ENCODE data around the gene APPL1. TPM values are rescaled to one million over a fixed set of nuclear protein-coding genes. Genes with fewer than 3 reads are reported as not detected.

APPL1 gene
- total and polyA plus RNA-seq, 10 of the 15 experiments (the other 5 are each of a cell fraction or from before 2014, with no cell fraction given): 15.0 to 77.6 (median 40.2) TPM

DNA sequence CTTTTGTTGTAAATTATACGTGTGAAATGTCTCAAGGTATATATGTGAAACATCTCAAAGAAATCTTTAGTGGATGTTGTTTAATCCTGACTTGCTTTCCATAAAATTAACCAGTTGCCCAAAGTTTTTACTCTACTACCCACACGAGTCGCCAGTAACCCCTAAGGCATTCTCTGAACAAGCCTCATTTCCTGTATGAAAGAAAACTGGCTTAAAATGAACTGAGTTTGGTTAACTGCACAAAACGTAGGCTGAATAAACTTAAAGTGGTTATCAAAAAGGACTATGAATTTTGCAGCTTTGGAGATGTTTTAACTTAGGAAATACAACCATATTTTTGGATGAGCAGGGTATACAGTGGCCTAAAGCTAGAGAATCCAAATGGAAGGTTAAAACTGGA is 2.7 kb upstream of the APPL1 start:
- POLR2A ChIA-PET: interaction anchor here (1.4 to 2.2 kb wide), 2 partner anchors 9 to 24 kb away, joined by 3 to 10 read pairs; no protein-coding TSS in a partner anchor
- CTCF ChIA-PET: interaction anchor here (0.7 to 1.7 kb wide), 6 partner anchors 9 to 27 kb away, joined by 3 to 6 read pairs (median 3); partner anchors contain the start of gene HESX1
- TF ChIP-seq BCLAF1 (IDR thresholded peaks at IDR 0.05) (no peak), RFX5 (IDR thresholded peaks at IDR 0.05; ENCODE audit: low read depth, low read length) (no peak), FOS (IDR thresholded peaks at IDR 0.05; ENCODE audit: borderline replicate concordance, extremely low read depth, insufficient read length) (no peak), TAF1 (IDR thresholded peaks at IDR 0.05; ENCODE audit: borderline replicate concordance, low read depth, low read length) (no peak), STAT1 (conservative IDR thresholded peaks at IDR 0.05) (no peak), IRF4 (IDR thresholded peaks at IDR 0.05; ENCODE audit: low read depth, low read length) (no peak), ZSCAN29 (IDR thresholded peaks at IDR 0.05) (no peak), ZBTB4 (CRISPR knock-in tag; IDR thresholded peaks at IDR 0.05) (no peak), MAX (IDR thresholded peaks at IDR 0.05; ENCODE audit: low read depth, low read length) (no peak), SRF (IDR thresholded peaks at IDR 0.05; ENCODE audit: low read depth in 2 of 2, low read length in 2 of 2) (no peak), BCL11A (IDR thresholded peaks at IDR 0.05; ENCODE audit: low read depth, low read length) (no peak), EP300 (IDR thresholded peaks at IDR 0.05; ENCODE audit: borderline replicate concordance in 1 of 2, control insufficient read depth in 1 of 2, low read depth in 2 of 2, low read length in 2 of 2) (no peak), NKRF (conservative IDR thresholded peaks at IDR 0.05) (no peak)
- TF ChIP-seq, protein P1, sequence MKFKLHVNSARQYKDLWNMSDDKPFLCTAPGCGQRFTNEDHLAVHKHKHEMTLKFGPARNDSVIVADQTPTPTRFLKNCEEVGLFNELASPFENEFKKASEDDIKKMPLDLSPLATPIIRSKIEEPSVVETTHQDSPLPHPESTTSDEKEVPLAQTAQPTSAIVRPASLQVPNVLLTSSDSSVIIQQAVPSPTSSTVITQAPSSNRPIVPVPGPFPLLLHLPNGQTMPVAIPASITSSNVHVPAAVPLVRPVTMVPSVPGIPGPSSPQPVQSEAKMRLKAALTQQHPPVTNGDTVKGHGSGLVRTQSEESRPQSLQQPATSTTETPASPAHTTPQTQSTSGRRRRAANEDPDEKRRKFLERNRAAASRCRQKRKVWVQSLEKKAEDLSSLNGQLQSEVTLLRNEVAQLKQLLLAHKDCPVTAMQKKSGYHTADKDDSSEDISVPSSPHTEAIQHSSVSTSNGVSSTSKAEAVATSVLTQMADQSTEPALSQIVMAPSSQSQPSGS (IDR thresholded peaks at IDR 0.05; ENCODE audit: low read length): no peak

More for the DNA sequence above, 2.7 kb upstream of the APPL1 start:
- Histone ChIP-seq H3K4me3 (peak overlapping the region; percentile 40; the same call in 1 of the 2 replicates), H3K79me2 (ENCODE audit: control insufficient read depth, insufficient read depth, low read length) (peaks cover 25% of the 10 kb centered on the region), H3K9me3 (replicated peaks; ENCODE audit: control insufficient read depth, insufficient read depth, low read length) (no peaks in the 10 kb centered on the region), H3K27me3 (replicated peaks in 1 of 2; ENCODE audit: control insufficient read depth in 2 of 2, insufficient read depth in 2 of 2, low read length in 1 of 2) (no peaks in the 10 kb centered on the region), H3K9ac (ENCODE audit: control insufficient read depth, insufficient read depth, low read length) (no peak overlapping the region), H3K27ac (ENCODE audit: control insufficient read depth, insufficient read depth) (peak overlapping the region; percentile 36; the same call in 1 of the 2 replicates), H3K36me3 (ENCODE audit: control insufficient read depth in 2 of 2, insufficient read depth in 2 of 2, low read length in 1 of 2) (no peaks in the 10 kb centered on the region), H4K20me1 (ENCODE audit: control insufficient read depth, insufficient read depth) (no peaks in the 10 kb centered on the region), H2AFZ (ENCODE audit: control insufficient read depth, low read depth, low read length) (peak overlapping the region; percentile 64), H3K4me2 (ENCODE audit: control insufficient read depth, insufficient read depth) (peak overlapping the region; percentile 60), H3K4me1 (ENCODE audit: control insufficient read depth, insufficient read depth, low read length) (peaks cover 15% of the 10 kb centered on the region)
- in situ Hi-C loops (cut with MboI): no loop called here
- FAIRE-seq (no peak), DNase-seq (ENCODE audit: low read depth, low spot score) (no peak), ATAC-seq (no peak)
- RAD21 ChIA-PET (ENCODE audit: unreplicated experiment): interaction anchor here (0.6 to 3.7 kb wide), 2 partner anchors 28 to 504 kb away, joined by 4 to 13 read pairs; no protein-coding TSS in a partner anchor
- 25% methylated on average over 4 of the region's 4 CpGs for WGBS (ENCODE audit: insufficient coverage, insufficient replicate concordance, low lambda C conversion rate, missing lambda C conversion rate)
- intact Hi-C loops (cut with micrococcal nuclease; ENCODE audit: unreplicated experiment): no loop called here
- SMC1A ChIA-PET (ENCODE audit: uncharacterized antibody, unreplicated experiment): interaction anchor here (1.1 to 5.3 kb wide), 3 partner anchors 13 to 54 kb away, joined by 3 to 26 read pairs (median 3); partner anchors contain the start of gene HESX1
- BruUV-seq (replicated peaks): no TSS peak

Data from GM12878 (cell line).